ENCODE results near the gene CCNB2. TPM values are rescaled to one million over a fixed set of nuclear protein-coding genes. Genes with fewer than 3 reads are reported as not detected.

The CCNB2 gene
- total and polyA plus RNA-seq, 2 donors = 19.5 to 75.1 TPM

- Histone ChIP-seq H3K27ac (ENCODE audit: low read depth in 1 of 2, low read length in 1 of 2) (no peak overlapping the region), H3K27me3 (ENCODE audit: control insufficient read depth in 2 of 2, insufficient read depth in 1 of 2, low read length in 1 of 2) (no peaks in the 10 kb centered on the region), H3K4me3 (ENCODE audit: low read length in 2 of 2) (no peak overlapping the region), H3K9me3 (ENCODE audit: control insufficient read depth in 2 of 2, insufficient read depth in 1 of 2, low read length in 1 of 2) (no peaks in the 10 kb centered on the region), H3K4me1 (ENCODE audit: control insufficient read depth in 2 of 2, insufficient read depth in 2 of 2, low read length in 2 of 2) (no peaks in the 10 kb centered on the region), H3K36me3 (ENCODE audit: control insufficient read depth in 2 of 2, insufficient read depth in 2 of 2, low read length in 1 of 2) (peaks cover 14 to 33% of the 10 kb centered on the region in 2 donors)
- WGBS = 98% methylated on average over 3 of the region's 3 CpGs
- no peak for DNase-seq (ENCODE audit: low read depth in 6 of 9, low spot score in 9 of 9)
Measured at GRCh38 chr15:59096429-59096828, 8.5 kb upstream of the CCNB2 start.

GRCh38 chr15:59099162-59099685, 5.7 kb upstream of the CCNB2 start:
- H3K27me3 ChIP-seq (ENCODE audit: control insufficient read depth in 2 of 2, insufficient read depth in 1 of 2, low read length in 1 of 2) = no peaks in the 10 kb centered on the region
- H3K27ac ChIP-seq (ENCODE audit: low read depth in 1 of 2, low read length in 1 of 2) = no peak overlapping the region
- H3K36me3 ChIP-seq (ENCODE audit: control insufficient read depth in 2 of 2, insufficient read depth in 2 of 2, low read length in 1 of 2) = peaks cover 7 to 17% of the 10 kb centered on the region in 2 donors
- DNase-seq (ENCODE audit: low read depth in 6 of 9, low spot score in 9 of 9) = peak in 1 of 9 donors; percentile 3
- no peaks in the 10 kb centered on the region for H3K4me1 ChIP-seq (ENCODE audit: control insufficient read depth in 2 of 2, insufficient read depth in 2 of 2, low read length in 2 of 2)
- no peak overlapping the region for H3K4me3 ChIP-seq (ENCODE audit: low read length in 2 of 2)
- H3K9me3 ChIP-seq (ENCODE audit: control insufficient read depth in 2 of 2, insufficient read depth in 1 of 2, low read length in 1 of 2) = no peaks in the 10 kb centered on the region
- 58% methylated on average over 2 of the region's 2 CpGs for WGBS

- WGBS = 3% methylated on average over 9 of the region's 9 CpGs
- DNase-seq (ENCODE audit: low read depth in 6 of 9, low spot score in 9 of 9) = no peak
- no peaks in the 10 kb centered on the region for H3K9me3 ChIP-seq (ENCODE audit: control insufficient read depth in 2 of 2, insufficient read depth in 1 of 2, low read length in 1 of 2)
- H3K27ac ChIP-seq (ENCODE audit: low read depth in 1 of 2, low read length in 1 of 2) = peak overlapping the region; percentile 97 to 98
- H3K4me1 ChIP-seq (ENCODE audit: control insufficient read depth in 2 of 2, insufficient read depth in 2 of 2, low read length in 2 of 2) = peaks cover 4 to 11% of the 10 kb centered on the region in 2 donors
- peaks cover 7 to 20% of the 10 kb centered on the region in 2 donors for H3K36me3 ChIP-seq (ENCODE audit: control insufficient read depth in 2 of 2, insufficient read depth in 2 of 2, low read length in 1 of 2)
- H3K27me3 ChIP-seq (ENCODE audit: control insufficient read depth in 2 of 2, insufficient read depth in 1 of 2, low read length in 1 of 2) = no peaks in the 10 kb centered on the region
- peak overlapping the region; percentile 53 to 67 for H3K4me3 ChIP-seq (ENCODE audit: low read length in 2 of 2)
Measured at GRCh38 chr15:59104602-59104911, 389 bp upstream of the CCNB2 start.

- no peaks in the 10 kb centered on the region for H3K27me3 ChIP-seq (ENCODE audit: control insufficient read depth in 2 of 2, insufficient read depth in 1 of 2, low read length in 1 of 2)
- H3K4me3 ChIP-seq (ENCODE audit: low read length in 2 of 2) = peak overlapping the region; percentile 53 to 67
- peaks cover 4 to 29% of the 10 kb centered on the region in 2 donors for H3K36me3 ChIP-seq (ENCODE audit: control insufficient read depth in 2 of 2, insufficient read depth in 2 of 2, low read length in 1 of 2)
- H3K27ac ChIP-seq (ENCODE audit: low read depth in 1 of 2, low read length in 1 of 2) = peak overlapping the region in 1 of 2 donors; percentile 97
- no peaks in the 10 kb centered on the region for H3K9me3 ChIP-seq (ENCODE audit: control insufficient read depth in 2 of 2, insufficient read depth in 1 of 2, low read length in 1 of 2)
- peak in 2 of 9 donors; percentile 17 to 26 for DNase-seq (ENCODE audit: low read depth in 6 of 9, low spot score in 9 of 9)
- peaks cover 4 to 11% of the 10 kb centered on the region in 2 donors for H3K4me1 ChIP-seq (ENCODE audit: control insufficient read depth in 2 of 2, insufficient read depth in 2 of 2, low read length in 2 of 2)
- 45% methylated on average over 2 of the region's 2 CpGs for WGBS
Measured at GRCh38 chr15:59105854-59106253, 908 bp downstream of the CCNB2 start.

GRCh38 chr15:59111251-59111650, 6.3 kb downstream of the CCNB2 start:
- H3K27me3 ChIP-seq (ENCODE audit: control insufficient read depth in 2 of 2, insufficient read depth in 1 of 2, low read length in 1 of 2) = no peaks in the 10 kb centered on the region
- no peak overlapping the region for H3K27ac ChIP-seq (ENCODE audit: low read depth in 1 of 2, low read length in 1 of 2)
- DNase-seq (ENCODE audit: low read depth in 6 of 9, low spot score in 9 of 9) = no peak
- no peak overlapping the region for H3K4me3 ChIP-seq (ENCODE audit: low read length in 2 of 2)
- peaks cover 0 to under 1% of the 10 kb centered on the region in 2 donors for H3K4me1 ChIP-seq (ENCODE audit: control insufficient read depth in 2 of 2, insufficient read depth in 2 of 2, low read length in 2 of 2)
- H3K9me3 ChIP-seq (ENCODE audit: control insufficient read depth in 2 of 2, insufficient read depth in 1 of 2, low read length in 1 of 2) = no peaks in the 10 kb centered on the region
- 96% methylated on average over 4 of the region's 4 CpGs for WGBS
- peaks cover 21 to 78% of the 10 kb centered on the region in 2 donors for H3K36me3 ChIP-seq (ENCODE audit: control insufficient read depth in 2 of 2, insufficient read depth in 2 of 2, low read length in 1 of 2)

GRCh38 chr15:59115047-59115446, 10.1 kb downstream of the CCNB2 start:
- WGBS = 94% methylated on average over 2 of the region's 2 CpGs
- H3K9me3 ChIP-seq (ENCODE audit: control insufficient read depth in 2 of 2, insufficient read depth in 1 of 2, low read length in 1 of 2) = no peaks in the 10 kb centered on the region
- no peak overlapping the region for H3K27ac ChIP-seq (ENCODE audit: low read depth in 1 of 2, low read length in 1 of 2)
- H3K4me1 ChIP-seq (ENCODE audit: control insufficient read depth in 2 of 2, insufficient read depth in 2 of 2, low read length in 2 of 2) = no peaks in the 10 kb centered on the region
- H3K27me3 ChIP-seq (ENCODE audit: control insufficient read depth in 2 of 2, insufficient read depth in 1 of 2, low read length in 1 of 2) = no peaks in the 10 kb centered on the region
- no peak overlapping the region for H3K4me3 ChIP-seq (ENCODE audit: low read length in 2 of 2)
- DNase-seq (ENCODE audit: low read depth in 6 of 9, low spot score in 9 of 9) = no peak
- peaks cover 43 to 95% of the 10 kb centered on the region in 2 donors for H3K36me3 ChIP-seq (ENCODE audit: control insufficient read depth in 2 of 2, insufficient read depth in 2 of 2, low read length in 1 of 2)

GRCh38 chr15:59116141-59116540, 11.2 kb downstream of the CCNB2 start:
- Histone ChIP-seq H3K27me3 (ENCODE audit: control insufficient read depth in 2 of 2, insufficient read depth in 1 of 2, low read length in 1 of 2) (no peaks in the 10 kb centered on the region), H3K9me3 (ENCODE audit: control insufficient read depth in 2 of 2, insufficient read depth in 1 of 2, low read length in 1 of 2) (no peaks in the 10 kb centered on the region), H3K4me3 (ENCODE audit: low read length in 2 of 2) (no peak overlapping the region), H3K4me1 (ENCODE audit: control insufficient read depth in 2 of 2, insufficient read depth in 2 of 2, low read length in 2 of 2) (no peaks in the 10 kb centered on the region), H3K36me3 (ENCODE audit: control insufficient read depth in 2 of 2, insufficient read depth in 2 of 2, low read length in 1 of 2) (peaks cover 45 to 95% of the 10 kb centered on the region in 2 donors), H3K27ac (ENCODE audit: low read depth in 1 of 2, low read length in 1 of 2) (no peak overlapping the region)
- 98% methylated on average over 1 of the region's 1 CpG for WGBS
- DNase-seq (ENCODE audit: low read depth in 6 of 9, low spot score in 9 of 9) = no peak

- DNase-seq (ENCODE audit: low read depth in 6 of 9, low spot score in 9 of 9) = no peak
- H3K4me3 ChIP-seq (ENCODE audit: low read length in 2 of 2) = no peak overlapping the region
- no peaks in the 10 kb centered on the region for H3K4me1 ChIP-seq (ENCODE audit: control insufficient read depth in 2 of 2, insufficient read depth in 2 of 2, low read length in 2 of 2)
- no peaks in the 10 kb centered on the region for H3K27me3 ChIP-seq (ENCODE audit: control insufficient read depth in 2 of 2, insufficient read depth in 1 of 2, low read length in 1 of 2)
- no peak overlapping the region for H3K27ac ChIP-seq (ENCODE audit: low read depth in 1 of 2, low read length in 1 of 2)
- peaks cover 45 to 93% of the 10 kb centered on the region in 2 donors for H3K36me3 ChIP-seq (ENCODE audit: control insufficient read depth in 2 of 2, insufficient read depth in 2 of 2, low read length in 1 of 2)
- H3K9me3 ChIP-seq (ENCODE audit: control insufficient read depth in 2 of 2, insufficient read depth in 1 of 2, low read length in 1 of 2) = no peaks in the 10 kb centered on the region
- 97% methylated on average over 6 of the region's 6 CpGs for WGBS
Measured at GRCh38 chr15:59116771-59117170, 11.8 kb downstream of the CCNB2 start.

- Histone ChIP-seq H3K36me3 (ENCODE audit: control insufficient read depth in 2 of 2, insufficient read depth in 2 of 2, low read length in 1 of 2) (peaks cover 59 to 85% of the 10 kb centered on the region in 2 donors), H3K27ac (ENCODE audit: low read depth in 1 of 2, low read length in 1 of 2) (no peak overlapping the region), H3K4me1 (ENCODE audit: control insufficient read depth in 2 of 2, insufficient read depth in 2 of 2, low read length in 2 of 2) (no peaks in the 10 kb centered on the region), H3K4me3 (ENCODE audit: low read length in 2 of 2) (no peak overlapping the region), H3K27me3 (ENCODE audit: control insufficient read depth in 2 of 2, insufficient read depth in 1 of 2, low read length in 1 of 2) (no peaks in the 10 kb centered on the region), H3K9me3 (ENCODE audit: control insufficient read depth in 2 of 2, insufficient read depth in 1 of 2, low read length in 1 of 2) (no peaks in the 10 kb centered on the region)
- 97% methylated on average over 5 of the region's 5 CpGs for WGBS
- DNase-seq (ENCODE audit: low read depth in 6 of 9, low spot score in 9 of 9) = no peak
Measured at GRCh38 chr15:59119625-59120024, 14.7 kb downstream of the CCNB2 start.
